ENCODE results near the gene HOTAIR.

HOTAIR gene

GRCh38 chr12:53993162-53994008, 18.6 kb upstream of the HOTAIR start:
- no peak overlapping the region for H3K4me3 ChIP-seq (ENCODE audit: low read depth, low read length)
- no peak for DNase-seq
- no peak for TF ChIP-seq CTCF (IDR thresholded peaks at IDR 0.05; ENCODE audit: low read depth, low read length, missing control alignments)
- H3K27ac ChIP-seq, result no peak overlapping the region
- in situ Hi-C loops (cut with HindIII; ENCODE audit: low pct_ligation_motif_present, low sequenced_read_pairs), result no loop called here
- H3K36me3 ChIP-seq (replicated peaks), result no peaks in the 10 kb centered on the region
- peaks cover 97% of the 10 kb centered on the region for H3K27me3 ChIP-seq (replicated peaks)

DNA sequence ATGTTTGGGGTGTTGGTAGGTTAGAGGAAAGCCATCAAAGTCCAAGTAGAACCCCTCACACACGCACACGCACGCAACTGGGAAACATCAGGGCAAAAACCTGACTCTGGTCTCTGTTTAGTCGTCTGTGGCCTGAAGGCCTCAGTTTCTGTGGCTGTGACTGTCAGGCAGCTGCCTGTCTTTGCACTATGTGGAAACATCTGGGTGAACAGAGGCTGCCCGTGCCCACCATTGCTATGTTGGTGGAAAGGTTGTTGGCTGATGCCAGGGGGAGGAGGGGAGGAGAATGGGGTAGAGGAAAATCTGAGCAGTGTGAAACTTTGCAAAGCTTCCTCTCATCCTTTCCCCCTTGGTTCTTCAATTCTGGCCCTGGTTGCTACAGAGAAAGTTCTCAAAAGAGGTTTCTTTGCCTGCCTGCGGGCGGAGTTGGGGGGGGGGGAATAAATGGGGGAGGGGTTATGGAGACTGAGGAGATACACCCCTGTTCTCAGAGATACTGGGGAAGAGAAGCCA, 17.7 kb upstream of the HOTAIR start:
- in situ Hi-C loops (cut with HindIII; ENCODE audit: low pct_ligation_motif_present, low sequenced_read_pairs), result no loop called here
- Histone ChIP-seq H3K4me3 (ENCODE audit: low read depth, low read length) (no peak overlapping the region), H3K27ac (no peak overlapping the region), H3K27me3 (replicated peaks) (peaks cover 97% of the 10 kb centered on the region), H3K36me3 (replicated peaks) (no peaks in the 10 kb centered on the region)
- TF ChIP-seq CTCF (IDR thresholded peaks at IDR 0.05; ENCODE audit: low read depth, low read length, missing control alignments), result no peak
- no peak for DNase-seq

DNA sequence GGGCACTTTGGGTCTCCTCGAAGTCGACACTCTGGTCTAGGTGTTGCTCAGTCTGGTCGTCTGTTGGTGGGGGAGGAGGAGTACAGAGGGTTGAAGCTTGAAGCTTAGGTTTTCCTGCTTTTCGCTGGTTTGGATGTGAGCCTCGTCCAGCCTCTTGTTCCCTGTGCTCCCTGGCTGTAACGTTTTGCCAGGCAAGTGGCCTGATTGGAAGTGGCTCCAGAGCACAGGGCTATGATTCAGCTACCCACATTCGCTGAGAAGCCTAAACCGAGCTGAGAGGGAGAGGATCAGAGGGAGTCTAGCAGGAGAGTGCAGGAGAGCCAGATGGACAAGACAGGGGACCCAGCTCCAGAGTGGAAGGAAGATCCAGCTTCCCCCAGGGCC, 16.3 kb upstream of the HOTAIR start:
- Histone ChIP-seq H3K36me3 (replicated peaks) (no peaks in the 10 kb centered on the region), H3K4me3 (ENCODE audit: low read depth, low read length) (no peak overlapping the region), H3K27ac (no peak overlapping the region), H3K27me3 (replicated peaks) (peaks cover 98% of the 10 kb centered on the region)
- no peak for TF ChIP-seq CTCF (IDR thresholded peaks at IDR 0.05; ENCODE audit: low read depth, low read length, missing control alignments)
- no peak for DNase-seq
- in situ Hi-C loops (cut with HindIII; ENCODE audit: low pct_ligation_motif_present, low sequenced_read_pairs), result no loop called here

- TF ChIP-seq CTCF (IDR thresholded peaks at IDR 0.05; ENCODE audit: low read depth, low read length, missing control alignments), result no peak
- DNase-seq, result no peak
- no peaks in the 10 kb centered on the region for H3K36me3 ChIP-seq (replicated peaks)
- in situ Hi-C loops (cut with HindIII; ENCODE audit: low pct_ligation_motif_present, low sequenced_read_pairs), result no loop called here
- peaks cover 98% of the 10 kb centered on the region for H3K27me3 ChIP-seq (replicated peaks)
- H3K27ac ChIP-seq, result no peak overlapping the region
- H3K4me3 ChIP-seq (ENCODE audit: low read depth, low read length), result no peak overlapping the region
These were observed 15.7 kb upstream of the HOTAIR start for GRCh38 chr12:53990311-53991076.

DNA sequence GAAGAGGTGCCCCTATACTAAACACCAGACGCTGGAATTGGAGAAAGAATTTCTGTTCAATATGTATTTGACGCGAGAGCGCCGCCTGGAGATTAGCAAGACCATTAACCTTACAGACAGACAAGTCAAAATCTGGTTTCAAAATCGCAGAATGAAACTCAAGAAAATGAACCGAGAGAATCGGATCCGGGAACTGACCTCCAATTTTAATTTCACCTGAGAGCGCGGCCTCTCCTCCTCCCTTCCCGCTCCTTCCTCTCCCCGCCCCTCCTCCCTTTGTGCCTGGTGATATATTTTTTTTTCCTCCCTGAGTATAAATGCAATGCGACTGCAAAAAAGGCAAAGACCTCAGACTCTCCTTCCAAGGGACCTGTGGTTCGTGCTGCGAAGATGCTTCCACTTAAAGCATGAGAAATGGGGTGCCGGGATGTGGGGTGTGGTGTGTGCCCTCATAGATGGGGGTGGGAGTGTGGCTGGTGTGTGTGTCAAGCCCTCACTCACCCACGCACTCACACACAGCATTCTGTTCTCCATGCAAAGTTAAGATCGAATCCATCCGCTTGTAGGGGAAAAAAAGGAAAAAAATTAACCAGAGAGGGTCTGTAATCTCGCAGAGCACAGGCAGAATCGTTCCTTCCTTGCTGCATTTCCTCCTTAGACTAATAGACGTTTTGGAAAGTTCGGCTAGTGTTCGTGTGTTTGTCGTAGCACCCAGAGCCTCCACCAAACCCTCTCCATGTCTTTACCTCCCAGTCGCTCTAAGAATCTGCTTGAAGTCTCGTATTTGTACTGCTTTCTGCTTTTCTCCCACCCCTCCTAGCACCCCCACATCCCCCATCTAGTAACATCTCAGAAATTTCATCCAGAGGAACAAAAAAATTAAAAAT, 14.7 kb upstream of the HOTAIR start:
- in situ Hi-C loops (cut with HindIII; ENCODE audit: low pct_ligation_motif_present, low sequenced_read_pairs), result no loop called here
- Histone ChIP-seq H3K27ac (no peak overlapping the region), H3K36me3 (replicated peaks) (no peaks in the 10 kb centered on the region), H3K27me3 (replicated peaks) (peaks cover 92% of the 10 kb centered on the region), H3K4me3 (ENCODE audit: low read depth, low read length) (no peak overlapping the region)
- TF ChIP-seq CTCF (IDR thresholded peaks at IDR 0.05; ENCODE audit: low read depth, low read length, missing control alignments), result peak; percentile 66
- DNase-seq, result no peak
